GM12872 (cell line): Measurements from ENCODE around the gene SGMS1.

ENCODE experiments used
- CTCF ChIP-seq: IDR thresholded peaks from 3 replicates; pipeline ENCODE4 v1.5.1; 2011; ENCODE audit warnings: low read depth, mild to moderate bottlenecking, low read length, moderate library complexity; ENCODE audit not compliant: insufficient read depth

Gene SGMS1

GRCh38 chr10:50299948-50300669 is 323.6 kb downstream of the SGMS1 start:
- no peak for TF ChIP-seq CTCF

- TF ChIP-seq CTCF: no peak
Measured at GRCh38 chr10:50295367-50295766, 328.4 kb downstream of the SGMS1 start.

DNA sequence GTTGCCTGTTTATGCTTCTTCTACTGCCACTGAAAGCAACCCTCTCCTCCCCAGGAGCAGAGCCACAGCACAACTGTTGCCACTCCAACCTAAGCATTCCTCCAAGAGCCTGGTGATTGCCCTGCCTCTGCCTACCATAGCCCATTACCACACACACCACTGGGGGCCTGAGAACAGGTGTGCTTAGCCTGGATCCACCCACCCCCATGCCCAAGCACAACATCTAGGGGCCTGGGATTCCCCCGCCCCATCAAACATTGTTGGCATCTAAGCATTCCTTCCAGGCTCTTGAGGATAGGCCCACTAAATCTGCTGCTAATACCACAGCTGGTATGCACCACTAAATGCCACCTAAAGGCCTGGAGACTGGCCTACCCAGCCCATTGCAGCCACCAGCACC is 329.2 kb downstream of the SGMS1 start:
- no peak for TF ChIP-seq CTCF

DNA sequence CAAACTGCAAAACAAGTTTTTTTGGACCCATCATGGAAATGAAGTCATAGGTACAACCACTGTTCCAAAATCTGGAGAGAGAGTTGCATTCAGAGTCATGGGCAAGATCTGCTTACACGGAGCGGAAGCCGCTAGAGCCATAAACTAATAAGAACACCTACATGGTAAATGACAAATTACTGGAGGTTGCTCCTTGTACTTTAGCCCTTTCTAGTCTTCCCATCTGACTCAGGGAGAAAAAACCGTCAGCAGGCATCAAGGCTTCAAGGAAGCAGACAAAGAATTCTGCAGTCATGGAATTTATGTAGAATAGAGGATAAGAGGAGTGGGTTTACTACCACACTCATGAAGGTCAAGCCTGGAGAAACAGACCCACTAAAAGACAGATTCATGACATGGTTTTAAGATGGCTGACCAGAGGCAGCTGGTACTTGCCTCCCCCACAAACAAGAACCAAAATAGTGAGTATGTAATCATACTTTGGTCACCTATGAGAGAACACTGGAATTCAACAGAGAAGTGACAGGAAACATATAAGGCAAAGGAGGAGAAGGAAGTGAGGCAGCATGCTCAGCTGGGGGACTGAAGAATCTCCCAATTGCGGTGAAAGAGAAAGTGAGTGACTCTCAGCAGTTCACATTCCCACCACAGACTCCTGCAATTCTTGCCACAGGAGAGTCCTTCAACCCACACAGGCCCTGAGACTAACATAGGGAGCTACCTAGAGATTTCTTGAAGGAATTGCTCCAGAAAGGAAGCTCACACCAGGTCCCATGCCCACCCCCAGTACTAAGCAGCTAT is 330.0 kb downstream of the SGMS1 start:
- TF ChIP-seq CTCF: no peak

DNA sequence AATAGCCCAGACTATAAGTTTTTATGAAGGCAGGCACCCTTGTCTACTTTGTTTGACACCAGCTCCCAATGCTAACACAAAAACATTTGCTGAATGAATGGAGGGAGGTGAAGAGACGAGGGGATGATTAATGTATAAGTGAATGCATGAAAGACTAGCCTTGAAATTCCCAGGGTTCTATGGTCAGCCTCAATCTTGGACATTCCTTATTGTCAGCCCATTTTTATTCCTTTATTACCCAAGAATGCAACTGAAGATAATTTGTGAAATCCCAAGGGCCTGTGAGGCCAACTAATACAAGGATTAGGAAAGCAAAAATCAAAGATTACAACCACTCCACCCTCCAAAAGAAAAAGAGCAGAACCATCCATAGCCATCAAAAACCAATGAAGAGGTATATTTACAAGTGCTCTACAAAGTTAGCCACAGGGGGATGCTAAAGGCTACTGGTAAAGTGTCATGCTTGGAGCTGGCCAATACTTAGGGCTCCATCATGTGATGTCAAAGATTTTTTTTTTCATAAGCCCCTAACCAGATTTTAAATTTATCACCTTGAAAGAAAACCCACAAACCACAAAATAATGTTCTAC is 332.4 kb downstream of the SGMS1 start:
- TF ChIP-seq CTCF: peak; percentile 65

GRCh38 chr10:50289196-50289595 is 334.6 kb downstream of the SGMS1 start:
- TF ChIP-seq CTCF: no peak

GRCh38 chr10:50286996-50287803 is 336.6 kb downstream of the SGMS1 start:
- no peak for TF ChIP-seq CTCF
